Islet of Langerhans (tissue), 1 donor: Measurements from ENCODE around the gene HARS1.
"Not testable (repeated sequence)": the region's sequence is repeated elsewhere in the genome, so short reads cannot be mapped to it uniquely, and the experiment has no call there.

Experiments used
- FAIRE-seq: peaks from one replicate; lab custom pipeline; 2011; peaks lifted over from hg19 to GRCh38; lab: Jason Lieb, UNC

Gene HARS1

DNA sequence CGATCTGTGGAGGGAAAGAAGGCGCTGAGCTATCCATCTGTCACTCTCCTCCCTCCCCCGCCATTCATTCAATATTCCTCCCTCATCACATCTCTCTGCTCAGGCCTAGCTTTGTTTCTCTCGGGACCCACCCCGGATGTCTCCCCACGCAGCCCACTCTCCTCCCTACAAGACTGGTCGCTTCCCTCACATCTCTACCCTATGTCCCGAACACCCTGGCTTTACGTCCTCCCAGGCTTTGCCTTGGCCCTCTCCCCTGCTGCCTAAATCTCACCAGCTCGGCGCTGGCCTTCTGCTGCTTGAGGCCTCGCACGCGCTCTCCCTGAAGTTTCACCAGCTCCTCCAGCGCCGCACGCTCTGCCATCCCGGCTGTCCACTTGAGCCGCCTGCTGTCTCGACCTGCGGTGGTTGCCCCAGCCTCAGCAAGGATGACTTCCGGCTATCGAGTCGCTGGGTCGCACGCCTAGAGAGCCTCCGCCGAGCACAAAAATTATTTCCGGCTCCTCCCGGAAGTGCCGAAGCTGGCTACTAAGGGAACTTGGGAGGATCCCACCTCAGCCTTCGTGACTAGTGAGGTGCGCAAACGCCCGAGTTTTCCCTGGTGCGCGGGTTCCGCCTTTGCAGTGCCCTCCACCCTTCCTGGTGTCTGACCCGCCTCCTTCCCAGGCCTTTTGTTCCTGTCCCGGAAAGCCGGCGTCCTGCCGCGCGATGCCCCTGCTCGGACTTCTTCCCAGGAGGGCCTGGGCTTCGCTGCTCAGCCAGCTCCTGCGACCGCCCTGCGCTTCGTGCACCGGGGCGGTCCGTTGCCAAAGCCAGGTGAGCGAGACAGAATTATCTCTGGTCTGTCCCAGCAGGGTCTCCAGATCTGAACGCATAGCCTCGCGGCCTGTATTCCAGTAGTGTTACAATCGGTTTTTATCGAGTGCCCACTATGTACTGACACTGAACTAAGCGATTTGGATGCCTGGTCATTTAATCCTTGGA lies at the start of gene HARS1, which contains the start of gene HARS2:
Gene HARS1, minus strand, starts transcription at position 430 of the 984 bp plus-strand sequence. Its CDS starts 66 bp downstream, at position 364.
Gene HARS2, plus strand, starts transcription at position 515 of the 984 bp plus-strand sequence. Its CDS starts 194 bp downstream, at position 709.
- peak; percentile 43 for FAIRE-seq

- no peak for FAIRE-seq
Measured at GRCh38 chr5:140737486-140737885, 46.3 kb upstream of the HARS1 start.

- no peak for FAIRE-seq
Measured at GRCh38 chr5:140734354-140734753, 43.2 kb upstream of the HARS1 start.

DNA sequence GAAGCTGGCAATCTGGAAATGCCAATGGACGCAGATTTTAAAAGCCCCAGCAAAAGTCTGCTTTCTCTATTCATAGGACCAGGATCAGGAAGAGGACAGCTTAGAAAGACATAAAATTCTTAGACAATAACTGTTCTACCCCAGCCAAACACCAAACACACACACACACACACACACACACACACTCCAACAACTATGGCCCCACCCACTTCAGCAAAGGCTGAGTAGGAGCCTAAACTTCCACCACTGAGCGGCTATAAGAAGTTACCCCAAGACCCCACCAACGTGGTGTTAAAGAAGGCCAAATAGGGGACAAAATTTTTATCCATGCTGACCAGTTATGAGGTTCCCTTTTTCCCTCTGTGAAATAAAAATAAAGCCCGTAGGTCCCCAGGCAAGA lies 41.9 kb upstream of the HARS1 start:
- no peak for FAIRE-seq

- FAIRE-seq: peak; percentile 99
Measured at GRCh38 chr5:140725799-140726471, 34.8 kb upstream of the HARS1 start.

GRCh38 chr5:140721395-140721794 lies 30.2 kb upstream of the HARS1 start:
- FAIRE-seq: not testable (repeated sequence)

GRCh38 chr5:140720738-140721137 lies 29.6 kb upstream of the HARS1 start:
- FAIRE-seq: not testable (repeated sequence)

GRCh38 chr5:140718266-140718592 lies 27.1 kb upstream of the HARS1 start:
- no peak for FAIRE-seq

DNA sequence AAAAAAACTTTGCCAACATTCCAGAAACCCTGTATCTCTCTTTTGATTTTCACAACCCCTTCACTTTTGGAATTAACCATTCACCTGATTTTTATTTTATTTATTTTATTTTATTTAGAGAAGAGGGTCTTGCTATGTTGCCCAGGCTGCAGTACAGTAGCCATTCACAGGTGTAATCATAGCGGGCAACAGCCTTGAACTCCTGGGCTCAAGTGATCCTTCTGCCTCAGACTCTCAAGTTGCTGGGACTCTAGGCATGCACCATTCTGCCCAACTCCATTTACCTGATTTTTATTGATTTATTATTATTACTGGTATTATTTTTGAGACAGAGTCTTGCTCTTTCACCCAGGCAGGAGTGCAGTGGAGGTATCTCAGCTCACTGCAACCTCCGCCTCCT lies 25.1 kb upstream of the HARS1 start:
- not testable (repeated sequence) for FAIRE-seq

DNA sequence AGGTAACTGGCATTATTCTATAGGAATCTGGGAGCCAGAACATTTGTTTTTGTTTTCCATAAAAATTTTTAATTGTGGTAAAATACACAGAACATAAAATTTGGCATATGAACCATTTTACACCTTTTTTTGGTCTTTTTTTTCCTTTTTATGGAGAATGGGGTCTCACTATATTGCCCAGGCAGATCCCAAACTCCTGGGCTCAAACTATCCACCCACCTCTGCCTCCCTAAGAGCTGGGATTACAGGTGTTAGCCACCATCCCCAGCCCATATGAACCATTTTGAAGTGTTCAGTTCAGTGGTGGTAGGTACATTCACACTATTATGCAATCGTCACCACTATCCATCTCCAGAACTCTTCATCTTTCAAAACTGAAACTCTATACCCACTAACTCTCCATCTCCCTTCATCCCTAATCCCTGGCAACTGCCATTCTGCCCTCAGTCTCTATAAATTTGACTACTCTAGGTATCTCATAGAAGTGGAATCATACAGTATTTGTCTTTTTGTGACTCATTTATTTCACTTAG lies 22.5 kb upstream of the HARS1 start:
- no peak for FAIRE-seq

DNA sequence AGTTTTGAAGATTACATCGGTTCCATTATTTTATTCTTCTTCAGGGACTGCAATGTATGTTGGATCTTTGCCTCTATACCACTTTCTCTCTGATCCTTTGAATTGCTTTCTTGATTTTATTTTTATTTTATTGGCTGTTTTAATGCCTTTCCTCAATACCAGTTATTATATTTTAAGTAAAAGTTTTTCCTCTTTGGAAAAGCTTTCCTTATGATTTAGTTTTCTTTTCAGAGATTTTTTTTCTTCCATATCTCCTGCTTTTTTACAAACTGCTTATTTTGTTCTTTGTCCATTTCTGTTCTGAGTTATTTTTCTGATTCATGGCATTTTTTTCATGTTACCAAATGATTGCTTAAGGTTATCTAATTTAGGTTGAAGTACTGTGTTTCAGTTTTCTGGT lies 20.6 kb upstream of the HARS1 start:
- FAIRE-seq: peak; percentile 66

- peak; percentile 98 for FAIRE-seq
Measured at GRCh38 chr5:140710899-140711552, 19.9 kb upstream of the HARS1 start.

DNA sequence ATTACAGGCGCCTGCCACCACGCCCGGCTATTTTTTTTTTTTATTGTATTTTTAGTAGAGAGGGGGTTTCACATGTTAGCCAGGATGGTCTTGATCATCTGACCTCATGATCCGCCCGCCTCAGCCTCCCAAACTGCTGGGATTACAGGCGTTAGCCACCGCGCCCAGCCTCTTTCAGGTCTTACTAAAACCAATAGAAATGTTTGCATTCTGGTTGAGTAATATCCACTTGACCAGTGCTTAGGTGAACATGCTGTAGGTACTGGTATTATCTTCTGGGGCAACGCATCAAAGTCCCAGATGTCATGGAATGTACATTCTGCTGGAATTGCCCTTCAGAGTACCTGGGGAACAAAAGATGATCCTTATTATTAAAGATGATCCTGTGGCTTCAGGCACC lies 17.6 kb upstream of the HARS1 start:
- FAIRE-seq: not testable (repeated sequence)

- FAIRE-seq: no peak
Measured at GRCh38 chr5:140707812-140708211, 16.6 kb upstream of the HARS1 start.

DNA sequence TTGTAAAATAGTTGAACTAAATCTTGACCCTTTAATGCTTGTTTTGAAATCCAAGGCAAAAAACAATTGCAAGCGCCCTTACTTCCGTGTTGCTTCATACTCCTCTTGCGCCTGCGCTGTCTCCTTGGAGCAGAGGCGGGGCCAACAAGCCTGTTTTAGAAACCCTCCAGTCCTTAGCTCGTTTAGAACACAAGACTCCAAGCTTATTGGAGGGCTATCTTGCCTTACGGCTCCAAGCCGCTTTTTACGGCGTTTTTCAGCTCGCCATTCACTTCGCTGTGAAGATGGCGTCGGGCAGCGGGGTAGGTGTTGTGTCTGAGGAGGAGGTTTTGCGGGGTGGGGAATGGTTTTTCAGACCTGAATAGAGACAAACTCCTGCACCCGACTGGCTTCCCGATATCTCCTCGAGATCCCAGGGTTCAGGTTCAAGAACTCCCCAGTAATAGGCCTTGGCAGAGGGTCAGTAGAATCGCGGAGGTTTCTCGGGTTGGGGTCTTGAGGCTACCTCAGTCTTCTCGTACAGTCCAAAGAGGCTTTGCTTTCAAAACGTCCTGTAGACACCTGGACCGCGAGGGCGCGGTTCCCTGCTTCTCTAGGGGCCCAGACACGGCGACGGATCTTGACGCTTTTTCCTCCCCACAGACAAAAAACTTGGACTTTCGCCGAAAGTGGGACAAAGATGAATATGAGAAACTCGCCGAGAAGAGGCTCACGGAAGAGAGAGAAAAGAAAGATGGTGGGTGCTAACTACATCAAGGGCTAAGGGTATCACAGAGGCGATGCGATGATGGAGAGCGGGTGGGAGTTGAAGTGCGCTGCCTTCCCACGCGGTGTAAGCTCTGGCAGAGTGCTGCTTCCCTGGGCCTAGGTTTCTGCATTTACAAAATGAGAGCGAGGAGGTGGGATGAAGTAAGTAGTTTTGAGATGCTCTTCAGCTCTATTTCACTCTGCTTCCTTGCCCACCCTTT lies 9.3 kb upstream of the HARS1 start, which contains the start of gene ZMAT2:
Gene ZMAT2, plus strand, starts transcription at position 271 of the 968 bp plus-strand sequence. Its CDS starts 14 bp downstream, at position 285.
- peak; percentile 97 for FAIRE-seq

DNA sequence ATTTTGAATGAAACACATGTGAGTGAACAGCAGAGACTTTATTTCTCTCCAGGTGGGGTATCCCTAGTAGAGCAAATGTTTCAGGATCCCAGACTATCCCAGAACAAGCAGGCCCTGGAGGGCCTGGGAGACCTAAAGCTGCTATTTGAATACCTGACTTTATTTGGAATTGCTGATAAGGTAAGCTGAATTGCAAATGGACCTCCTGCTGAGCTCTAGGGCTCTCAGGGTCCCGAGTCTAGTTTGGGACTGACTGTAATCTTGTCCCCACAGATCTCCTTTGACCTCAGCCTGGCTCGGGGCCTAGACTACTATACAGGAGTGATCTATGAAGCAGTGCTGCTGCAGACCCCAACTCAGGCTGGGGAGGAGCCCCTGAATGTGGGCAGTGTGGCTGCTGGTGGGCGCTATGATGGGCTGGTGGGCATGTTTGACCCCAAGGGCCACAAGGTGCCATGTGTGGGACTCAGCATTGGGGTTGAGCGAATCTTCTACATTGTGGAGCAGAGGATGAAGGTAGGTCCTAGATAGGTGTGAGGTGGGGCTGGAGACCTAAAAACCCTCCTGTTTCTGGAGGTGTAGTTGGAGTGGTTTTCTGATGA lies 5.8 kb upstream of the HARS1 start:
- FAIRE-seq: no peak

- no peak for FAIRE-seq
Measured at GRCh38 chr5:140694276-140694675, 3.1 kb upstream of the HARS1 start.

DNA sequence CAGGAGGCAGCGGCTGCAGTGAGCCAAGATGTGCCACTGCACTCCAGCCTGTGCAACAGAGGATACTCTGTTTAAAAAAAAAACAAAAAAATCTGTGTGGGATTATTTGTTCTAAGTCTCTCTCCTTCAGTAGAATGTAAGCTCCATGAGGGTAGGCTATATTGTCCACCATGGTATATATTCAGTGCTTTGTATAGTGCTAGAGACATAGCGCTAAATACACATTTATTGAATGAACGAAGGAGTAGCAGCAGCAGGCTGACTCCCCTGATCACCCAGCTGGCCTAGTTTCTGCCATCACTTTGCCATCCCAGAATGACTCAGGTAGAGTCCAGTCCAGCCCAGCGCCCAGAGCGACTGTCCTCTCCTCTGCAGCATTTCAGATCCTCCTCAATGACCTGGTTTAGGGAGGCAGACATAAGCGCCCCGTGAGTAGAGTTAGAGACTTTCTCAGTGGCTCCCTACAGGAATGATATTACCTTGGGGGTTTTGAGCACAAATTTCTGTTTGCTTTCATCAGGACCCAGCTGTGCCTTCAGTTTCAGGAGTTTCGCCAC lies 716 bp downstream of the HARS1 start:
- FAIRE-seq: no peak

DNA sequence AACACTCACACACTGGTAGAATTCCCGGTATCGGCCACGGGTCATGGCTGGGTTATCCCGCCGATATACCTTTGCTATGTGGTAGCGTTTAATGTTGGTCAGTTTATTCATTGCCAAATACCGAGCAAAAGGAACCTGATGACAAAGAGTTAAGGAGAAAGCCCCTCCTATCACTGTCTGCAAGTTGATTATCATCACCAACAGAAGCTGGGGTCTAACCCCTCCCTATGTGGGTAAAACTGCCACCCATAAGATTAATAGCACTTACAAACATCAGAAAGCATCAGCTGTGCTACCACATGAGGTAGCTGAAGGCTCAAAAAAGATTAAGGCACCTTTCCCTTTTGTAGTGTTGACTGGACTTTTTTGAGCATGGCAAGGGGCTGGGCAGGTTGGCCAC lies 12.2 kb downstream of the HARS1 start:
- FAIRE-seq: no peak

DNA sequence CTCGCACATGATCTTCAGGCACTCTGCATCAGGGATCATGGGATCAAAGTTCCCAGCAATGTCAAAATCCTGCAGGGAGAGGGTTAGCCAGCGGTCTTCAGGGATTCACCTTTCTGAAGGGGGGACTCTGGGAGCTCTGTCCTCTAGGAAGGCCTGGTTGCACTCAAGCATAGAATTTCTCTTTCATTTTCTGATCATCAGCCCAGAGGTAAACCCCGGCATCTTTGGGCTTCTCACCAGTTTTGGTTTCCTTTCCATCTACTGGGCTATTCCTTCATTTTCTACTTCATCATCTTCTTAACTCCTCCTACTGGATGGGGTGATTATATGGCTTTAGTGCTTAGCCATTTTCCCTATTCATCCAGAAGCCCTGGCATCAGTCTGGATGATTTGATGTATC lies 13.2 kb downstream of the HARS1 start:
- FAIRE-seq: no peak
